Vagina (tissue), 2 donors: ENCODE data around the gene ST6GALNAC3. TPM values are rescaled to one million over a fixed set of nuclear protein-coding genes. Genes with fewer than 3 reads are reported as not detected.
A peak's percentile ranks its signal among the peaks of the same experiment; 100 is the strongest.

ENCODE experiments used
- DNase-seq, 2 donors: peaks; one replicate each; pipeline ENCODE4 v3.0.0-alpha.2; 2017; ENCODE audit errors: extremely low spot score in 2 of 2
- H3K27ac ChIP-seq: fragments of 200-600 bp; sonication (generic); one replicate; pipeline ENCODE4 v1.5.1; 2019
- H3K27me3 ChIP-seq: fragments of 200-600 bp; sonication (generic); one replicate; pipeline ENCODE4 v1.5.1; 2019
- H3K36me3 ChIP-seq, 2 donors: fragments of 200-600 bp; sonication (generic); one replicate each; pipeline ENCODE4 v1.5.1; 2017 to 2019
- H3K4me1 ChIP-seq: fragments of 200-600 bp; sonication (generic); one replicate; pipeline ENCODE4 v1.5.1; 2019
- H3K4me3 ChIP-seq, 2 donors: fragments of 200-600 bp; sonication (generic); 1 replicate in 1 of 2; 2 replicates in 1 of 2; pipeline ENCODE4 v1.5.1; 2016 to 2019
- H3K9me3 ChIP-seq: fragments of 200-600 bp; sonication (generic); one replicate; pipeline ENCODE4 v1.5.1; 2019
- POLR2A ChIP-seq, 2 donors: fragments of 450-650 bp; IDR thresholded peaks; one replicate each; pipeline ENCODE4 v1.6.1; 2017; ENCODE audit warnings: antibody characterized with exemption in 2 of 2, mild to moderate bottlenecking in 2 of 2, moderate library complexity in 2 of 2
- POLR2AphosphoS5 ChIP-seq, 2 donors: sonication (generic); formaldehyde crosslinking; IDR thresholded peaks; one replicate each; pipeline ENCODE4 v1.9.0; 2017; ENCODE audit warnings: antibody characterized with exemption in 2 of 2, mild to moderate bottlenecking in 2 of 2, low read depth in 1 of 2; ENCODE audit not compliant: insufficient read depth in 1 of 2
- intact Hi-C: fragments of 100-400 bp; cut with DNase I; formaldehyde crosslinking; loops from one replicate; pipeline ENCODE4 v1.15.1; 2023
- total RNA-seq: library from RNA; depleted of rRNA; stranded (reverse); fragments of >200 nt; gene quantifications from one replicate; pipeline ENCODE4 v1.2.3, GENCODE V29; 2016
- TF ChIP-seq, protein P1 (sequence below), 3 experiments: fragments of 450-650 bp in 2 of 3; fragments of 200-600 bp in 1 of 3; sonication (generic) in 1 of 3; IDR thresholded peaks; one replicate each; pipeline ENCODE4 v1.5.1; 2017 to 2019; ENCODE audit warnings: antibody characterized with exemption in 3 of 3, mild to moderate bottlenecking in 2 of 3, moderate library complexity in 2 of 3

The ST6GALNAC3 gene
- total RNA-seq, 1 donor from 2014 or later, result 21.1 TPM

- Histone ChIP-seq H3K4me1 (no peaks in the 10 kb centered on the region), H3K4me3 (no peak overlapping the region), H3K36me3 (no peaks in the 10 kb centered on the region), H3K9me3 (no peaks in the 10 kb centered on the region), H3K27ac (no peak overlapping the region), H3K27me3 (no peaks in the 10 kb centered on the region)
- intact Hi-C loops, result no loop called here
- TF ChIP-seq POLR2A (IDR thresholded peaks at IDR 0.05), result no peak
- TF ChIP-seq, protein P1, sequence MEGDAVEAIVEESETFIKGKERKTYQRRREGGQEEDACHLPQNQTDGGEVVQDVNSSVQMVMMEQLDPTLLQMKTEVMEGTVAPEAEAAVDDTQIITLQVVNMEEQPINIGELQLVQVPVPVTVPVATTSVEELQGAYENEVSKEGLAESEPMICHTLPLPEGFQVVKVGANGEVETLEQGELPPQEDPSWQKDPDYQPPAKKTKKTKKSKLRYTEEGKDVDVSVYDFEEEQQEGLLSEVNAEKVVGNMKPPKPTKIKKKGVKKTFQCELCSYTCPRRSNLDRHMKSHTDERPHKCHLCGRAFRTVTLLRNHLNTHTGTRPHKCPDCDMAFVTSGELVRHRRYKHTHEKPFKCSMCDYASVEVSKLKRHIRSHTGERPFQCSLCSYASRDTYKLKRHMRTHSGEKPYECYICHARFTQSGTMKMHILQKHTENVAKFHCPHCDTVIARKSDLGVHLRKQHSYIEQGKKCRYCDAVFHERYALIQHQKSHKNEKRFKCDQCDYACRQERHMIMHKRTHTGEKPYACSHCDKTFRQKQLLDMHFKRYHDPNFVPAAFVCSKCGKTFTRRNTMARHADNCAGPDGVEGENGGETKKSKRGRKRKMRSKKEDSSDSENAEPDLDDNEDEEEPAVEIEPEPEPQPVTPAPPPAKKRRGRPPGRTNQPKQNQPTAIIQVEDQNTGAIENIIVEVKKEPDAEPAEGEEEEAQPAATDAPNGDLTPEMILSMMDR (IDR thresholded peaks at IDR 0.05), result no peak
- no peak for TF ChIP-seq POLR2AphosphoS5 (IDR thresholded peaks at IDR 0.05; ENCODE audit: insufficient read depth in 1 of 2, low read depth in 1 of 2)
- no peak for DNase-seq
Observed at GRCh38 chr1:76274302-76274701, 199.8 kb downstream of the ST6GALNAC3 start.

GRCh38 chr1:76274718-76275117, 200.2 kb downstream of the ST6GALNAC3 start:
- Histone ChIP-seq H3K4me1 (no peaks in the 10 kb centered on the region), H3K27ac (no peak overlapping the region), H3K36me3 (no peaks in the 10 kb centered on the region), H3K27me3 (no peaks in the 10 kb centered on the region), H3K9me3 (no peaks in the 10 kb centered on the region), H3K4me3 (no peak overlapping the region)
- intact Hi-C loops, result no loop called here
- TF ChIP-seq POLR2A (IDR thresholded peaks at IDR 0.05) (no peak), POLR2AphosphoS5 (IDR thresholded peaks at IDR 0.05; ENCODE audit: insufficient read depth in 1 of 2, low read depth in 1 of 2) (no peak)
- TF ChIP-seq, protein P1 (IDR thresholded peaks at IDR 0.05), result no peak
- no peak for DNase-seq

DNA sequence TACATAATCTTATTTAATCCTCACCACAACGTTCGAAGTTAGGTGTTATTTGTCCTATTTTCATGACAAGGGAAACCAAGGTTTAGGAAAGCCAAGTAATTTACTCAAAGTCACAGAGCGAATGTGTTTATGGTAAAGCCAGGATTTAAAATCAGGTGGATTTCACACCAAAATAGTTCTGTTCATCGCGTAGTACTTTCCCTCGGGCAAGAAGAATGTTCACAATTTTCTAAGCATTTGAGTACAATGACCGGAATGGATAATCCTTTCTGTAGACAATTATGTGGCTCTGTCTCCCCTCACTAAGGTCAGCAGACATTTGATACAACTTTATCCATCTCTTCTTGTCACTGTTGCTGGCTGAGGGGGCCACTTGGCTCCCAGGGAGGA, 204.2 kb downstream of the ST6GALNAC3 start:
- no peaks in the 10 kb centered on the region for H3K36me3 ChIP-seq
- no peak for DNase-seq
- intact Hi-C loops, result no loop called here
- TF ChIP-seq, protein P1 (IDR thresholded peaks at IDR 0.05), result no peak
- no peak overlapping the region for H3K4me3 ChIP-seq
- no peaks in the 10 kb centered on the region for H3K9me3 ChIP-seq
- no peaks in the 10 kb centered on the region for H3K4me1 ChIP-seq
- H3K27ac ChIP-seq, result no peak overlapping the region
- H3K27me3 ChIP-seq, result no peaks in the 10 kb centered on the region

DNA sequence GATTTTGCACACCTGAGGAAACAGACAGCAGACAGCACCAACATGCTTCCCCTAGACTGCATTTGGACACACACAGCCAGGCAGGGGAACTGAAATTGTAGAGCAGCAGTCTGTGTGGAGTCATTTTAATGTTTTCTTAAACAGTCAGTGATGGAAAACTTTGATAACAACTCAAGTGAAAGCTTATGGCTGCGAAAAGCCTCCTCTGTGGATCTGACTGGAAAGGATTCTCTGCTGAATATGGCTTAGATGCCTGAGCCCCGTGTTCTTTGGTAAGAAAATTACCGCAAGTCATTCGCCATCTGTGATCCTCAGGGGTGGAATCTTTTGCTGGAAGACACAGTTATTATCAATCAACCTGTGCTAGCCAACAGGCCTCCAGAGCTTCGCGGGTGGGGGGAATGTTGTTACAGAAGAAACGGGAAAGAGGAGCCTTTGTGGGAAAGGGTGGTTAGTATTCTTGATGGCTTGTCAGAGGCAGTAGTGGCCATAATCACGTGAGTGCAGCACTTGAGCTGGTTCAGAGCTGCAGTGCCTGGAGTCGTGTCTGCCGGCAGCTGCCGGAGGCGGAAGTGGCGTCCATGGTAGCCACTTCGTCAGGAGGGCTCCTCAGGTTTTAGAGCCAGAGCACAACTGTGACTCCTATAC, 204.7 kb downstream of the ST6GALNAC3 start:
- Histone ChIP-seq H3K4me1 (no peaks in the 10 kb centered on the region), H3K4me3 (peak overlapping the region in 1 of 2 donors; percentile 4), H3K27me3 (no peaks in the 10 kb centered on the region), H3K9me3 (no peaks in the 10 kb centered on the region), H3K36me3 (no peaks in the 10 kb centered on the region), H3K27ac (no peak overlapping the region)
- intact Hi-C loops, result no loop called here
- DNase-seq, result no peak
- no peak for TF ChIP-seq POLR2AphosphoS5 (IDR thresholded peaks at IDR 0.05; ENCODE audit: insufficient read depth in 1 of 2, low read depth in 1 of 2)
- TF ChIP-seq, protein P1 (IDR thresholded peaks at IDR 0.05), result no peak
- no peak for TF ChIP-seq POLR2A (IDR thresholded peaks at IDR 0.05)

DNA sequence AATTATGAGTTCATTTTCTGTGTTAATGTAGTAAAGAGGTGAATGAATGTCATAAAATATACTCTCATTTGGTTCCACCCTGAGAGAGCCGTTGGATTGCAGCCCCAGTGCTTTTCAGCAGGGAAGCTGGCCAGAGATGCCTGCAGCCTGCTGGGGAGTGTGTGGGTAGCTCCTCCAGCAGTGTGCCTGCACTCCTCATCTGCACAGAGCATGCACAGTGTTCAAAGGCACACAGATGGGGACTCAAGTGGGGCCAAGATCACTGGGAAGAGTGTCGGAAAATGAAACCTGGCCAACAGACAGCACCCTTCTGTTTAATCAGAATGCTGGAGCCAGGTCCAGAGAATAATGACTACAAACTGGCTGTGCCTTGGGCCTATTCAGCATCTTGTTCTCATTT, 206.8 kb downstream of the ST6GALNAC3 start:
- H3K27ac ChIP-seq, result no peak overlapping the region
- no peaks in the 10 kb centered on the region for H3K36me3 ChIP-seq
- no peak overlapping the region for H3K4me3 ChIP-seq
- no peaks in the 10 kb centered on the region for H3K9me3 ChIP-seq
- intact Hi-C loops, result no loop called here
- no peaks in the 10 kb centered on the region for H3K27me3 ChIP-seq
- H3K4me1 ChIP-seq, result no peaks in the 10 kb centered on the region
- DNase-seq, result no peak
- TF ChIP-seq, protein P1 (IDR thresholded peaks at IDR 0.05), result no peak
- TF ChIP-seq POLR2AphosphoS5 (IDR thresholded peaks at IDR 0.05; ENCODE audit: insufficient read depth in 1 of 2, low read depth in 1 of 2) (no peak), POLR2A (IDR thresholded peaks at IDR 0.05) (no peak)
